Measurements from ENCODE around the gene PDE4D.

Gene PDE4D

DNA sequence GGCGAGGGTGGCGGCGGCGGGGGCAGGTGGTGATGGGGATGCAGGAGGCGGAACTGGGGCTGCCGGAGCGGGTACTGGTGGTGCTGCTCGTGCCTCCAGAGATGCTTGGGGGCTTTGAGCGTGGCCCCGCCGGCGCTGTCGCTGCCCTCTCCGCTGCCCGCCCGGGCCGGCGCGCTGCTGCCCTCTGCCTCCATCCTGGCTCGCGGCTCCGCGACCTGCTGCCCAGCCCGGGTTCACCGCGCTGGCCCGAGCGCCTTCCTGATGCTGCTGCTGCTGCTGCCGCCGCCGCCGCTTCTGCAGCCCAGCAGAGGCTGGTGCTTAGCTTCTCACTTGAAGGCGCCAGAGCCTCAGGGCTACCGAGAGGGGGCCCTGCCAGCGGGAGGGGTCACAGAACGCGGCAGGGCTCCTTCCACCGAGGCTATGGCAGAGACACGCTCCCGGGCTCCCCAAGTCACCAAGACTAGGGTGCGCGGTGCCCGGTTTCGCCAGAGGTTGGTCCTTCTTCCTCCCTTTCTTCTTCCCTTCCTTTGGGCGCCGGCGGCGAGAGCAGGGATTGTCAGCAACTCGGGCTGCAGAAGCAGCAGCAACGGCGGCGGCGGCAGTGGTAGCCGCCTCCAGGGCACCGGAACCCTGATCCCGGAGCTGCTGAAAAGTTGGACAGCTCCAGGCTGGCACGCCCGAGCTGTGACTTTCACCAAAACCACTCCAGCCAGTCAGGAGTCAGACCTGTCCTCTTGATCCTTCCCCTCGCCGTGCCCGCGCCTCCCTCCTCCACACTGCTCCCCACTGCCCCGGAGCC, at the start of gene PDE4D:
TSS of gene PDE4D (minus strand) at position 298 of the 799 bp plus-strand sequence.
- DNase-seq (ENCODE audit: low spot score) = no peak

DNA sequence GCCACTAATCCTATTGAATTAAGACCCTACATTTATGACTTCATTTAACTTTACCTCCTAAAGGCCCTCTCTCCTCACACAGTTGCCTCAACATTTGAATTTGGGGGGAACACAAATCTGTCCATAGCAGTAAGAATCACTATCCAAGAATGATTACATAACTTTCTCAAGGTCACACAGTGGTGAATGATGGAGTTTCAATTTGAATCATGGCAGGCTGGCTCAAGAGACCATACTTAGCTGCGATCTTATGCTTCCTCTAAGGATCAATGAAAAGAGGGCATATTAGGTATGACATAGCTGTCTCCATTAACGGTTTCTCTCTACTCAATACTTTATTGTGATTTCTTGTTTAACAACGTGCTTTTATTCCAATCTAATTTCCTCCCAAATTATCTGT, 44.1 kb upstream of the PDE4D start:
- DNase-seq (ENCODE audit: low spot score) = no peak

DNA sequence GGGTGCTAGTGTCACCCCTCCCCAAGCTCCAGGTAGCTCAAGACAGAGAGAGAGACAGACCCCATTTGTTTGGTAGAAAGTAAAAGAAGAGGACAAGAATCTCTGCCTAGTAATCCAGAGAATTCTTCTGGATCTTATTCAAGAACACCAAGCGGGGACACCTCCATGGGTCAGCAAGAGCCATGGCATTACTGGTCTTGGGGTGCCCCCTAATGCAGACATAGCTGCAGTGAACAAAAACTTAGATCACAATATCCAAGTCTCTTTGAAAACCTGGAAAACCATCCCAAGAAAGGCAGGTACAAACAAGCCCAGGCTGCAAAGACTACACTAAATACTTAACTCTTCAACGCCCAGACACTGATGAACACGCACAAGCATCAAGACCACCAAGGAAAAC, 29.9 kb upstream of the PDE4D start:
- no peak for DNase-seq (ENCODE audit: low spot score)

DNA sequence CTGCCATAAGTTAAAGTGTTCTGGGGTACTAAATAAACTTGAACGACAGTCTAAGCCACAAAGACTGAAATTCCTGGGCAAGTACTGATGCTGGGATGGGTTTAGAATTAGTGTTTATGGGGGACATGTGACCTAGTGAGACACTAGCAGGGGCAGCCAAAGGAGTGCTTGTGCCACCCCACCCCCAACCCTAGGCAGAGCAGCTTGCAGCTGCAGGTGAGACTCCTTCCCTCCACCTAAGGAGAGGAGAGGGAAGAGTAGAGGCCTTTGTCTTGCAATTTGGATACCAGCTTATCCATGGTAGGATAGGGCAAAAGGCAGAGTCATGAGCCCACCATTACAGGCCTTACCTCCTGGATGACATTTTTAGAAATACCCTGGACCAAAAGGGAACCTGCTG, 28.7 kb upstream of the PDE4D start:
- DNase-seq (ENCODE audit: low spot score) = no peak

DNA sequence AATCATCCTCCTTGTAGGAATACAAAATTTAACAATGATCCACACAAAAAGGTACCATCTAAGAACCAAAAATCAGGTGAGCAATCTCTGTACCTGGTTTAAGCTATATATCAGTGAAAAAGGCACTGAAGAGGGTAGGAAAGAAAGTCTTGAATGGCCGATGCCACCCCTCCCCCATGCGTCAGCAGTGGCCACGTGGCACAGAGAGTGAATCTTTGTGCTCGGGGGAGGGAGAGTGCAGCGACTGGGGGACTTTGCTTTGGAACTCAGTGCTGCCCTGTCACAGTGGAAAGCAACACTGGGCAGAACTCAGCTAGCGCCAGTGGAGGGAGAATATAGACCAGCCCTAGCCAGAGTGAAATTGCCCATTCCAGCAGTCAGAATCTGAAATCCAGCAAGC, 28.3 kb upstream of the PDE4D start:
- DNase-seq (ENCODE audit: low spot score) = no peak

DNA sequence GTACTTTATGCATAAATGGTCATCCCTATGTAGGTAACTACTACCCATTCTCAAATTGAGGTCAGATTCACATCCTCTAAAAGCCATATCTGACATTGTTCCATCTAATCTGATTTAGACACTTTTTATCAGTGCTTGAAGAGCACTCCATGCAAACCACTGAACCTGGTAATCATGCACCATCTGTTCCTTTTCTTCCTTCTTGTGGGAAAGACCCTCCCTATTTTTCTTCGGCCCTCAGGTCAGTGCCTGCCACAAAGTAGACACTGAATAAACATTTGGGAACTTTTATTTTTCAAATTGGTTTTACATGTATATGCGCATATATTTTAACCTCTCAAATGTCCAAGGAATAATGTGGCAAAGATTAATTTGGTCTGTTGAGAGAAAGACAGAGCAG, 26.0 kb upstream of the PDE4D start:
- no peak for DNase-seq (ENCODE audit: low spot score)

DNA sequence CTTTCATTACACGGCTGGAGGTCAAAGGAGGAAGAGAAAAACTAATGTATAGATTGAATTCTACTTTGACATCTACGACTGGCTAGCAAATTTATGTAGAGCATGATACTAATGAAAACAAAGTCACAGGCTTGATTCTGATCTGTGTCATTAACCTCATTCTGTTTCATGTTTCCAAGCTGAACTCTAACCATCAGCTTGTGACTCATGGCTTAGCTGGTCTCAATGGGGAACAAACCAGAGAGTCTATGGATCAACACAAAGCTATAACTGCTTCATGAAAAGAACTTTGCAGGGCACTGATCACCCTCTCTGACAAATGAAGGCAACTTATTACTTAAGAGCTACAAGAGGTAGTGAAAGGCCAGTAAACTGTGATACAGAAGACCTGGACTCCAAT, 23.6 kb upstream of the PDE4D start:
- DNase-seq (ENCODE audit: low spot score) = no peak

DNA sequence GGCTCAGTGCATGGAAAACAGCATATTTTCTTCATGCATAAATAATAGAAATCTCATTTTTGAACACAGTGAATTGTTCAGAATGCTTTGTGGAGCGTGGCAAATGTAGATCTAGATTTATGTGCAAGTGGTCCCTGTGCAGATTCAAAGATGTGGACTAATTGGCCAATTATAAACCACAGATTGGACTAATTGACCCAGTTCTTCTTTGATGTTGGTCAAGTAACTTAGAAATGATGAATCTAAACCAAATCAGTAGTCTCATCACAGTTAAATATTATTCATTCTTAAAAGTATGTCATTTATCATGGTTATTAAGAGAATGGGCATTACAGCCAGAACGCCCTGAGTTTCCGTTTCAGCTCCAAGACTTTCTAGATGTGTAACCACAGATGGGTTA, 11.7 kb upstream of the PDE4D start:
- DNase-seq (ENCODE audit: low spot score) = no peak

DNA sequence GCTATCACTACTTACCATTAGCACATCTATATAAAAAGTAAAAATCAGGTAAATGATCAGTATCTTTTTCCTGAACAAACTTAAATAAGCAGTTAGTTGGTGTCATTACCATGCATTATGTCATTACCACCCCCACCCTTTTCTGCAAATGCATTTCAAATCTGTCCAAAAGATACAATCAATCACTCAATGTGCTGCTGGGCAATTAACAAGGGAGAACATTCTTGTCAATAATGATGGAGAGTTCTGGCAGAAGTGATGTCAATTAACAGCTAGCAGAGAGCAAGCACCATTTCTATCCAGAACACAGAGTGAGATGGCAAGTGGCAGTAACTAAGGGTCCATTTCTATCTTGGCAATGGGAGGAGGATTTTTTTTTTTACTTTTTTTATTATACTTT, 3.5 kb upstream of the PDE4D start:
- DNase-seq (ENCODE audit: low spot score) = no peak

DNA sequence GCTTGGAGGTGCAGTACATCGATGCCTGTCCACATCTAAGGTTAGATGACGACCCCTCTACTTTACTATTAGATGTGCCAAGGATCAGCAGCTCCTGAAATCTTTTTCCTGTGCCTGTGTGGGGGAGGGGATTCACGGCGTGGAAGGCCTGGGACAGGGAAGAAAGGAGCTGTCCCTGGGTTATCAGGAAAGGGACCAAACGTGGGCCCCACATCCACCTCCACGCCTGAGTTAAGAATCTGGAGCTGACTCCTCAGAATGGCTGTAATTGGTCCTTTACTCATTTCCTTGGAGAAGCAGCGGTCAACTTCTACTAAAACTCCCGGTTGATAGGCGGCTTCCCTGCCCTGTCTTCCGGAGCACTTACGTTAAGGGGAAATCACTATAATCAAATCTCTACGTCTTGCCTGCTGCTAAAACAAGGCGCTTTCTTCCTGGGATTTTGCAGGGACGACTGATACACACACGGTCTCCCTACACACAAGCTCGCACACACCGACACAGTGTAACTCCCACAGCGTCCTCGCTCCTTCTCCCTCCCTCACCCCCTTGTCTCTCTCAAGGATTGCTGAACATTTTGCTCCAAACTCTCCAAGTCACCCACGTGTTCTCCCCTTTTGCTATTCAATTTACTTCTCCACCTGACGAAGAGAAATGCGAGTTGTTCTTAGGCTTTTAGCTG, 1.4 kb downstream of the PDE4D start:
- no peak for DNase-seq (ENCODE audit: low spot score)

DNA sequence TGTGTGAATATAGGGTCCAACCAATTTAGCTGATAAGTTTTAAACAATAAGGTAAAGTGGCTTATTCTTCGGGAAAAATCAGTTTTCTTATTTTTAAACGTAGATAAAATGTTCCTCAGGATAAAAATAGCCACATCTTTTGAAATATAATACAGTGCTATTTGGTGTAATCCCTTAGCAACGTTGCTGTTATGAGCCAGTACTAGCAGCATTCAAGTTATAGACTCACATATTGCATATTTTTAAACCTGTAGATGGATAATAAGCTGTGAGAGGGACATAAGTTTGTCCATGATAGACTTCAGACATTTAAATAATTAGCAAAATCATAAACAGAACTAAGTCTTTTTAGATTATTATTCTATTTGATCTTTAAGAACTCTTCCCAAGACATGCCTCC, 6.3 kb downstream of the PDE4D start:
- DNase-seq (ENCODE audit: low spot score) = no peak

DNA sequence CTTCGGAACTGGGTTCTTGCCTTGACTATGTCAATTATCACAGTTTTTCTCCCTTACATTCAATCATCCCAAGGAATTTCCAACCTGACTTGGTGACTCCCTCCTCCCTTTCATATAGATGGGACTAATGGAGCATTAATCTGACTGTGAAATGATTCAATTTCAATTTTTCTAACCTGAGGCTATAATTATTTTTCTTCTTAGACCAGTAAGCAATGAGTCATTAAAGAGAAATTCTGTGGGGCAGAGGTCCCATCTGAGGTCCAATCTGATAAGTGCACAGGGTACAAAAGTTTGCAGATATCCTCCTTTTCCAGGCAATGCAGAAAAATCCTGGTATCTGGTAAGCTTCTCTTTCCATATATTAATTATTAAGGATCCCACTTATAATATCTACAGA, 18.9 kb downstream of the PDE4D start:
- DNase-seq (ENCODE audit: low spot score) = no peak

DNA sequence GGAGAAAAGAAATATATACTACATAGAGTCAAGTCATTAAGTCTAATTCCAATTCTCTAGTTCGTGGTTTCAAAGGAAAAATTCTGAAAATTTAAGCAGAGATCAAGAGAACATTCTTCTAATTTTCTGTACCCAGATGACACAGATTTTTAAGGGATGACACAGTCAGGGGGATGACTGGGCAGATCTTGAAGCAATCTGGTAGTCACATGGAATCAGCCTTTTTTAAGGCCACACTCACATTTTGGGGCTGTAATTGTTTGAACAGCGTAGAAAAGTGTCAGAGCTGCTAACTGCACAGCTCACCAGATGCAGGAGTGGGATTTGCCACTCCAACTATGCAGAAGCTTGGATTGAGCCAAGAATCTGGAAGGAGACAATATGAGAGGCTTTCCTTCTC, 20.4 kb downstream of the PDE4D start:
- DNase-seq (ENCODE audit: low spot score) = no peak

DNA sequence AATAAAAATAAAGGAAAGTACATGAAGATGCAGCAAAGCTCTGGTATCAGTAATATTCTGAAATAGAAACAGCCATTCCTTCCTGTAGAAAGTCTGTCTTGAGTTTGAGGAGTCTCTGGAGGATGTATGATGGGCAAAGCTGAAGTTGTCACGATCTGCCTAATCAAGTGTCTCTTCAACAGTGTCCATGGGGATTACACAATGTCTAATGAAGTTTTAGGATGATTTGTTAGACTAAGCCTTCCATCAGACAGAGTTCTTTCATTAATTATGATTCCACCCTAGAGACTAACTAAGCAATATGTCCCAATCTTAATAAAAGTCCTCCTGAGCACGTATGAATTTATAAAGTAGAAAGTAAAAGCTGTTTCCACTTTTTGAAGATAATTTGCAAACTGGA, 26.9 kb downstream of the PDE4D start:
- no peak for DNase-seq (ENCODE audit: low spot score)

DNA sequence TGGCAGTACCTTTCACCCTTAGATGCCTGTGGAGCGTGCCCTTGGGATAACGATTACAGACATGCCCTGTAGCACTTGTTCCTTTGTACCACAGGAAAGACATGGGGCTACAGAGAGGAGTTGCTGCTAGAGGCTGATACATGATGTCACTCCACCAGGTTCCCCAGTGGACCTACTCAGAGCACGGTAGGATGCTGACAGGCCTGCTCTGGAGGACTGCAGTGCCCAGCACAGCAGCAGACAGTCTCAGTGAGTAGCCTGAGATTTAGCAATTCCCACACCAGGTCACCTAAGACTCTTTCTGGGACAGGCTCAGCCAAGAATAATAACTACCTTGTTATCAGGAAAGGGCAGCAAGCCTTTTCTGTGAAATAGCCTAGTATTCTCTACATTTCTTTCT, 28.8 kb downstream of the PDE4D start:
- DNase-seq (ENCODE audit: low spot score) = no peak

DNA sequence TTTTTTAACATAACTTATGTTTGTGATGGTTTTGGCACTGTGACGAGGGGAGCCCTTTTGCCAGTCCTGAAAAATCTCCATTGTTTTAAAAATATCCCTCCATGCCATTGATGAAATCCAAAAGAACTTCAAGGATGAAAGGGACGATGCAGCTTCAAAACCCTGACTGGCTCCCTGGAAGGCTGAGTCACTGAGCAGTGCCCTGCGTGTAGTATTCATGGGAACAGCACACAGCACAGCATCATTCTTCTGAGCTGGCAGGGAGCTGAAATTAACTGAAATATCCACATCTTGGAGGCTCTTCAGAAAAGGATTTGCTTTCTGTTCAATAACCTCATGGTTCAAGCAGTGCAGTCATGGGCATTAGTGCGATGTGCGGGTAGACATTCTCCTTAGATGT, 29.7 kb downstream of the PDE4D start:
- no peak for DNase-seq (ENCODE audit: low spot score)

DNA sequence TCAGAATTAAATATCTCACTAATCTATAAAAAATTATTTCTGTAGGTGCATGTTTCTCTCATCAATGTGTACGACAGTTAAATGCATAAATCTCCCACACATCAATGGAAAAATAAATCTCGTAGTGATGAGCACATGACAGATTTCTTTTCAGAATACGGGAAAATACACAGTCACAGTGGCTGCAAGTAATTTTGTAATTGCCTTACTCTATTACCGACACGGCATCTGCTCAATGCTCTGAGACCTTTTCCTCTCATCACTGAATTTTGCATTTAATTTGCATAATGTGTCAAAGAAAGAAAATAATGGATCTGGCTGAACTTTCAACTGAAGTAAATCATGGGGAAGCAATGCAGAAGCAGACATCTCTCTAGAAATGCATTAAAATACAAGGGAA, 37.2 kb downstream of the PDE4D start:
- DNase-seq (ENCODE audit: low spot score) = no peak

DNA sequence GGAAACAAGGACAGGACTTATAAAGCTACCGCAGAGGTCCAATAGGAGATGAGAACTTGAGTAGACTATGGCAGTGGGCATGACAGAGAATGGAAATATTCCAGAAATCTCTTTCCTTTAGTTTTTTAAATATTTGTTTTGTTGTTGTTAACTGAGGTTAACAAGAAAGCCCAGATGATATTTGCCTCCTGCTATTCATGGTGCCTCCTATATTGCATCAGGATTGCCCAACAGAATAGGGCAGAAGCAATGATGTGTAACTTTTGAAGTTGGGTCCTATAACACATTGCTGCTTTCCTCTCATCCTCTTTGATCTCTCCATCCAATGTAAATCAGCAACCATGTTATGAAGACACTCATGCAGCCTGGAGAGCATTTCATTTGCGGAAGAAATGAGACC, 42.8 kb downstream of the PDE4D start:
- no peak for DNase-seq (ENCODE audit: low spot score)

DNA sequence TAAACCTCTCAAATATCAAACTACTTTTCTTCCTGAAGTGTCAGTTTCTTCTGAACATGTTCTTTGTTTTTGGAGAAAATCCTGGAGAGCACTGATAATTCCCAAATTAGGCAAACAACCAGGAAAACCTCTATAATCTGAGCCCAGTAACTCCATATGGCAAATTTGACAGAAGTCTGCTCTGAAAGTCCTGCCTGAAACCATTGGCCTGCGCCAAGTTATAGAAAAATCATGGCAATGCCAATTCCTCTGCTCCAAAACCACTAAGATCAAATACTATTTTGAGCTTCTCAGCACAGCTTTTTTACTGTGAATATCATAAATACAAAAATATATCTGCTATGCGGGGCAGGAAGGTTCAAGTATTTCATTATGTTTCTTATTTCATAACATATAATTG, 45.9 kb downstream of the PDE4D start:
- peak; percentile 3 for DNase-seq (ENCODE audit: low spot score)

DNA sequence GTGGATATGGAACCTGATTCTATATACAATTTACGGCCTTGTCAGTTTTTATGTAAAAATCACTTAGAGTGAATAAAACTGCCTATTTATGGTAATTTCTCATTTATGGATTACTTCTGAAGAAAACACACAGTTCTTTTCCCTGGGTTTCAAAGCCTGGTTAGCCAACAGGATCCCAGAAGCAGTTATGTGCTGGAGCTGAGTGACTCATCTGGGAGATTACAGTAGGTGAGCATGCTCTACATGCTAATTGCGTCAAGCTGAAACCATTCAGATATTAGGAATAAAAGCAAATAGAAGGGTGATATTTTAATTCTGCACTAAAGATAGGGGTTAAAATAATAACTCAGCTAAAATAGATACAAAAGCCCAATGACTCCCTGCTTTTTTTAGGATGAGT, 47.8 kb downstream of the PDE4D start:
- no peak for DNase-seq (ENCODE audit: low spot score)

DNA sequence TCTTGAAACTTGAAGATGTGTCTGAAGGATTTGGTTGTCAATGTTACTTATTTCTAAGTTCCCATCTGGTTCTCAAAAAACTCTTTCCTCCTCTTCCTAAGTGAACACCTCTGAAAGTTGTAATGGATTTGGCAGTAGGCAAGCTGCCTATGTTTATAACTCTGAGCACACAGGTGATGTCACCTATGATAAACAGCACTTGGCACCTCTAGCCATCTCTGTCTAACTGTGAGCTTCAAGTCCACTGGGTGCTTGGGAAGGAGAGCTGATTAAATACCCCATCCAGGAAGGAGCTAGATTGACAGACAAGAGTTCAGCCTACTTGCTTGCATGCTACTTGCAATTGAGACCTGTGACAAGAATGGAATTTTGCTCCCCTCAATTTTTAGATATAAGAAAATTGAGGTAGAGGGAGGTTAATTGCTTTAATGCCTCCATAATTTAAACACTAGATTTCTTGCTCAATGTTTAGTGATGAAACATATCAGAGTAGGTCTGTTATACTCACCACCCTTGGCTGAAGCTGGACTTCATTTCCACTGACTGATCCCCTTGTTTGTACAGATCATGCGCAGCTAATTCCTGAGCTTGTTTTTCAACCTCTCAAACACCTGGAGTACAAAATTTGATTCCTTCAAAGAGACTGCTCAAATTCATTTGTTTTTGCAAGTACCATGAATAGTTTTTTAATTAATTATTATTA, 49.9 kb downstream of the PDE4D start:
- DNase-seq (ENCODE audit: low spot score) = no peak

DNA sequence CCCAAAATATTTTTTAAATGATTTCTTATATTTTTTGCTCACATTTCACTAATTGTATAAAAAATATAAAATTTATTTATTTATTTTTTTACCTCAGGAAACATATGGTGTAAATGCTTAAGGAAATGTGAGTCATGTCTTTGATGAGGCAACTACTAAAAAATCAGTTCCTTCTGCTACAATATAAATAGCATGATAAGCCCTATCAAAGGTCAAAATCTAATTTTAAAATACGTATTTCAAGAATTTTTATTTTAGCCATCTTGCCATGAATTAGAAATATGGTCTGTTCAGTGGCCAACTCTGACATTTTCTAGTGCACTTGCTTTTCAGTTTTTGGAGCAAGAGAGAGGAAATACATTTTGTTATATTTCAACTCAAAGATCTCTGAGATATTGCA, 50.5 kb downstream of the PDE4D start:
- DNase-seq (ENCODE audit: low spot score) = no peak

DNA sequence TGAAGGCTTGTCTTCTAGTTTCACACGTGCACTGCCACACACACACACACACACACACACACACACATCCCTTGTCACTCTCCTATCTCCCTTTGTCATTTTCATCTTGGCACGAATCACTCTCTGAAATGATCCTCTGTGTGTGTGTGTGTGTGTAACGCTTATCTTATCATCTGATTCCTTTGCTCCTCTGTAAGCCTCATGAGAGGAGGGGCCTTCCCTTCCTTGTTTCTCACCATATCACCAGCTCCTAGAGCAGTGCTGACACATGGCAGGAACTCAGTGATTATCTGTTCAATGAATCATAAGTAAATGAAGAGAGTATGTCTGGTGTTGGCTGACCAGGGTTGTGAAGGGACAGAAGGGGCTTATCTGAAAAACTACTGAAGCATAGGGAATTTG, 53.3 kb downstream of the PDE4D start:
- no peak for DNase-seq (ENCODE audit: low spot score)
